Gastrocnemius medialis (tissue), 4 donors: ENCODE measurements around the gene TM7SF3.

Source experiments
- POLR2A ChIP-seq, 2 donors: fragments of 450-650 bp; IDR thresholded peaks; one replicate each; pipeline ENCODE4 v1.6.1; 2017; ENCODE audit warnings: antibody characterized with exemption in 2 of 2, mild to moderate bottlenecking in 2 of 2, moderate library complexity in 2 of 2
- TF ChIP-seq, protein P1 (sequence below), 5 experiments: fragments of 450-650 bp in 3 of 5; fragments of 200-600 bp in 2 of 5; sonication (generic) in 2 of 5; IDR thresholded peaks in 4 of 5; conservative IDR thresholded peaks in 1 of 5; 1 replicate in 4 of 5; 2 replicates in 1 of 5; pipeline ENCODE4 v1.5.1; 2016 to 2019; ENCODE audit warnings: antibody characterized with exemption in 5 of 5, mild to moderate bottlenecking in 3 of 5, moderate library complexity in 3 of 5

- no peak for TF ChIP-seq POLR2A (IDR thresholded peaks at IDR 0.05)
- TF ChIP-seq, protein P1, sequence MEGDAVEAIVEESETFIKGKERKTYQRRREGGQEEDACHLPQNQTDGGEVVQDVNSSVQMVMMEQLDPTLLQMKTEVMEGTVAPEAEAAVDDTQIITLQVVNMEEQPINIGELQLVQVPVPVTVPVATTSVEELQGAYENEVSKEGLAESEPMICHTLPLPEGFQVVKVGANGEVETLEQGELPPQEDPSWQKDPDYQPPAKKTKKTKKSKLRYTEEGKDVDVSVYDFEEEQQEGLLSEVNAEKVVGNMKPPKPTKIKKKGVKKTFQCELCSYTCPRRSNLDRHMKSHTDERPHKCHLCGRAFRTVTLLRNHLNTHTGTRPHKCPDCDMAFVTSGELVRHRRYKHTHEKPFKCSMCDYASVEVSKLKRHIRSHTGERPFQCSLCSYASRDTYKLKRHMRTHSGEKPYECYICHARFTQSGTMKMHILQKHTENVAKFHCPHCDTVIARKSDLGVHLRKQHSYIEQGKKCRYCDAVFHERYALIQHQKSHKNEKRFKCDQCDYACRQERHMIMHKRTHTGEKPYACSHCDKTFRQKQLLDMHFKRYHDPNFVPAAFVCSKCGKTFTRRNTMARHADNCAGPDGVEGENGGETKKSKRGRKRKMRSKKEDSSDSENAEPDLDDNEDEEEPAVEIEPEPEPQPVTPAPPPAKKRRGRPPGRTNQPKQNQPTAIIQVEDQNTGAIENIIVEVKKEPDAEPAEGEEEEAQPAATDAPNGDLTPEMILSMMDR (IDR thresholded peaks at IDR 0.05 in 4 of 5, conservative IDR thresholded peaks at IDR 0.05 in 1 of 5) = no peak
These were observed 20.1 kb downstream of the TM7SF3 start for GRCh38 chr12:26994109-26994508.
